GM21526 (cell line): Measurements from ENCODE around the gene RUNX2.

Experiments used
- ATAC-seq: cut with Tn5 transposase; IDR thresholded peaks from one replicate; pipeline ENCODE4 v1.9.1; 2021; ENCODE audit warnings: moderate library complexity; ENCODE audit not compliant: unreplicated experiment, low FRiP score

Gene RUNX2

GRCh38 chr6:45504947-45505346 lies 176.8 kb downstream of the RUNX2 start:
- ATAC-seq, result no peak

DNA sequence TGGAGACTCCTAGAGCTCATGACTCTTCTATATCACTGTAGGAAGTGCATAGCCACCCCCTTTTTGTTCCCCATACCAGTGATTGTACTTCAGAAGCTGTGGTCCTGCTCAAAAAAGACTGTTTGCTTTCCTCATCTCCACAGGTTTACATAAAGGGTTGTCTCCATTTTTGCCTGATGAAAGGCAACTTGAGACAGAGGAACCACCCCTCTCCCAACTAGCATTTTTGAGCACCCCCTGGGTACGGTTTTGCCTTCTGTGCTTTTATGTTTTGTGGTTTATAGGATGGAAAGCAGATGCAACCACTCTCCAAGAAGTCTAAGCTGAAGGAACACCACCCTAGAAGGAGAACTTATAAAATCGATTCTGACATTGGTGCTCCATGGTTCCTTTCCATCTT lies 177.3 kb downstream of the RUNX2 start:
- no peak for ATAC-seq

DNA sequence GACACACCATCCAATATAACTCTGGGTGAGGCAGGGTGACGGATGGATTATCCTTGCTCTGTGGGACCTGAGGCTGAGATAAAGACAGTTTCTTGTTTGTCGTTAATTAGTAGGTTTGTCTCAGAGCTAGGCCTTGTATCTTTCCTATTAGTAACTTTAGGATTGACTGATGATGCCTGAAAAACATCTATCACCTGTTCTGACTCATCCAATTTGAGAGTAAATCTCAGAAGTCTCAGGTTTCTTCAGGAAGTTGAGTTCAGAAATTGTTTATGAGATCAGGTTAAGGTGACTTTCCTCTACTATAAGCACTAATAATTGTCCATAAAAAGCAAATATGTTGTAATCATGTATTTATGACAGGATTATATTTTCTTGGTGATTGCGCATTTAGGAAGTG lies 179.1 kb downstream of the RUNX2 start:
- ATAC-seq, result no peak

DNA sequence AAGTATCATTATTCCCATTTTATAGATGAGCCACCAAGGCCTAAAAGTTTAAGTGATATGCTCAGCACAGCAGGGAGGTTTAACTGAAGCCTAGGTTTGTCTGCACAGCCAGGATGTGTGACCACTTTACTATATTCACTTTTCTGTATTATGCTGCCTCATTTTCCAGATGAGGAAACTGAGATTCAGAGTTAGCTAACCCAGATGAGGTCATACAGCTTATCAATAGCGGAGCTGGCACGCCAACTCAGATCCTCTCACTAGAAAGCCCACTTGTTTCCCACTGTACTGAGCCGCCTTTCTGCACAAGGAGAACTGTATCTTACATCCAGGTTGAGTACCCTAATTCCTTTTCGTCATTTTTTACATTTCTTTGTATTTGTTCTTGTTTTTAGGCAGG lies 181.3 kb downstream of the RUNX2 start:
- no peak for ATAC-seq

DNA sequence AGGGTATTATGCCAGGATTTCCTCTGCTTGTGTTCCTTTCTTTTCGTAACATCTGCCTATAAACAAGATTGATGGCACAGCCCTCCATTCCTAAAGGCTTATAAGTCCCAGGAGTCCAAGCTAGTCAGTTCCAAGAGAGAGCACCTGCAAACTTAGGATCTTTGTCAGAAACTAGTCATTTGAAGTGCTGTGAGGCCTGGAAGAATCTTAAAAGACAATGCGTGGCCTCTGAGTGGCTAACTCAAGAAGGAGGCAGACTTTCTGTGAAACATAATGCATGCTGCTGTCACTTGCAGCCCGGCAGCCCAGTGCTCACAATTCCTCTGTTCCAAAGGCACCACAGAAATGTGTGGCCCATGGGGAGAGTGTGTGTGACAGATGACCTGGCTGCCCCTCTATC lies 184.6 kb downstream of the RUNX2 start:
- ATAC-seq, result no peak

DNA sequence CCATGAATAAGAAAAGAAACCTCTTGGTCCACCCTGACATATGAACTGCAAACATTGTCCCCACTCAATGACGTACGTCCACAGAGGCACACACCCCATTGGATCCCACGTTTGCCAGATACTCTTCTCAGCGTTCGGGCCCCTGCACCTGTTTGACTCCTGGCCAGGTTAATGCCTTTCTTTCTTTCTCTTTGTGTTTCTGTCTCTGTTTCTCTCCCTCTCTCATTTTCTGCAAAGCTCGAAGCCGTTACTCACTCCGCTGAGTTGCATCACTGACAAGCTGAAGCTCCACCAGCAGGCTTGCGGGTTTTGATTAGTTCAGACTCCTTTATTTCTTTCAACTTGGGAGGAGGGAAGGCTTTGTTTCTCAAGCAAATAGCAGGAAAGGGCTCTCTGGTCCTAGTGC lies 185.1 kb downstream of the RUNX2 start:
- ATAC-seq, result no peak

- no peak for ATAC-seq
Observed at GRCh38 chr6:45513843-45514242, 185.7 kb downstream of the RUNX2 start.

GRCh38 chr6:45514454-45515230 lies 186.5 kb downstream of the RUNX2 start:
- ATAC-seq, result no peak

GRCh38 chr6:45518013-45518720 lies 190.0 kb downstream of the RUNX2 start:
- no peak for ATAC-seq

- no peak for ATAC-seq
Observed at GRCh38 chr6:45521226-45521625, 193.1 kb downstream of the RUNX2 start.

DNA sequence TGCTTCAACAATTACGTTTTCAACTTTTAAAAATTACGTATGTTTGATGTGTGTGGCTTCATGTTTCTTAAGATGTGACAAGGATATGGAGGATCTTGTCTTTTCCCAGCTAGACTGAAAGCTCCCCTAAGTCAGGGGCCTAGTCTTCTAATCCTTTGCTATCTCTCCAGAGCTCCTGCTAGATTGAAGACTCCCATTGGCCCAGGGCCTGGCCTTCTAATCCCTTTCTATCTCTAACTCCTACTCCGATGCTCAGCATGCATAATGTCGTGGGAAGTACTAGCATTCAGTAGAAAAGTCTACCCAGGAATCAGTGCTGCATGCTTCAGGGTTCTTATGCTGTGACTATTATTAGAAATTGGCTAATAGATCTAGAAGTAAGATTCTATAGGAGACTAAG lies 194.4 kb downstream of the RUNX2 start:
- ATAC-seq, result no peak

- ATAC-seq, result no peak
Observed at GRCh38 chr6:45527210-45527609, 199.1 kb downstream of the RUNX2 start.

DNA sequence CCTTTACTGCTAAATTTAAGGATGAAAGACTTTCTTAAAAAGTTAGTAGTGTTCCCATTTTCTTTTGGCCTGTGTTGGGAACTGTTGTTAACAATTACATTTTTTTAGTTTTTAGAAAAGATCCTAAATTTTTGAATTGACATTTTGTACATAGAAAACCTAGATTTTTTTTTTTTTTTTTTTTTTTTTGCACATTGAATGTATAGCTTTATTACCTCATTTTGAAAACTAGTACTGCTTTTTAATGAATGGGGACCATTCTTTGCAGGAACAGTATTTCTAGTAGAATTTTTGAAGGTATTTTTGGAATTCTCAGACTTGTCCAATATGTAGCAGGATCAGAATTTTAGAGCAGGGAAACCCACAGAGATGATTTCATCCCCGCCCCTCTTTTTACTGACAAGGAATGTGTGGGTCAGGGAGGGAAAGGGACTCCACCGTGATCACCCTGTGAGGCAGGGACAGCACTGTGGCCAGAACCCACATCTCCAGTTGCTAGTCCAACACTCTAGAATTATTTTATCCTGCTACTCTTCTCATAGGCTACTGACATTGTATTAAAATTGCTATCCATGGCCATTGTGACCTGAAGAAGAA lies 204.0 kb downstream of the RUNX2 start:
- ATAC-seq, result no peak

- ATAC-seq, result no peak
Observed at GRCh38 chr6:45532721-45533210, 204.6 kb downstream of the RUNX2 start.

DNA sequence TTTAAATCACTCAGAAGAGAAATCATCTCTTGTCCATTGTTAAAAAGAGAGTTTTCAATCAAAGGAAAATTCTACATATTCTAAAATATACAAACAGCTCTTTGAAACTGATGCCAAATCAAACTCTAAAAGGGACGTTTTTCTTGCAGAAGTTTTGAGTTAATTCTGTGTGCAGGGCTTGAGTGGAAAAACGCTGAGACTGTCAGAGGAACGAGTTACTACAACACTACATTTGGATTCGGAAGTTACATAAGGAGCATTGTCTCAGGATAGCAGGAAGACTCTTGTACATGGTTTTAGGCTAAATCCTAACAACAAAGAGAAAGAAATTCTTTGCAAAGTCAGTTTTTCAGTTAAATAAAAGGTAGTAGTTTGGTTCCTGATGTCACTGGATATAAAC lies 205.3 kb downstream of the RUNX2 start:
- no peak for ATAC-seq

GRCh38 chr6:45535933-45536332 lies 207.8 kb downstream of the RUNX2 start:
- ATAC-seq, result no peak

DNA sequence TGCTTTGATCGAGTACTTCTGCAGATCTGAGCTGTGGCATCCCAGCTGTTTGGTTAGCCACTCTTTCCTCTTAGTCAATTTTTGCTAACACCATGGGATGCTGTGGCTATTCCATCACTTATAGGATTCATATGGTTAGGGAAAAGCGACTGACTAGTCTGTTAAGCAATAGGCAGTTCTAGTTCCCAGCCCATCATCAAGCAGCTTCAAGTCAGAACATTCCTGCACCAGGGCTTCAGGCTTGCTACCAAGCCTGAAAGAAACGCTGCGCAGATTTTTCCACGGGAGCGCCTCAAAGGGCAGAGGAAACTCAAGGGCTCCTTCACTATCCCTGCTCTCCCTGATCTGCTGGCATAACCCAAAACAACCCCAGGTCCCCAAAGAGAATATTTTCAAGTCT lies 209.4 kb downstream of the RUNX2 start:
- no peak for ATAC-seq

DNA sequence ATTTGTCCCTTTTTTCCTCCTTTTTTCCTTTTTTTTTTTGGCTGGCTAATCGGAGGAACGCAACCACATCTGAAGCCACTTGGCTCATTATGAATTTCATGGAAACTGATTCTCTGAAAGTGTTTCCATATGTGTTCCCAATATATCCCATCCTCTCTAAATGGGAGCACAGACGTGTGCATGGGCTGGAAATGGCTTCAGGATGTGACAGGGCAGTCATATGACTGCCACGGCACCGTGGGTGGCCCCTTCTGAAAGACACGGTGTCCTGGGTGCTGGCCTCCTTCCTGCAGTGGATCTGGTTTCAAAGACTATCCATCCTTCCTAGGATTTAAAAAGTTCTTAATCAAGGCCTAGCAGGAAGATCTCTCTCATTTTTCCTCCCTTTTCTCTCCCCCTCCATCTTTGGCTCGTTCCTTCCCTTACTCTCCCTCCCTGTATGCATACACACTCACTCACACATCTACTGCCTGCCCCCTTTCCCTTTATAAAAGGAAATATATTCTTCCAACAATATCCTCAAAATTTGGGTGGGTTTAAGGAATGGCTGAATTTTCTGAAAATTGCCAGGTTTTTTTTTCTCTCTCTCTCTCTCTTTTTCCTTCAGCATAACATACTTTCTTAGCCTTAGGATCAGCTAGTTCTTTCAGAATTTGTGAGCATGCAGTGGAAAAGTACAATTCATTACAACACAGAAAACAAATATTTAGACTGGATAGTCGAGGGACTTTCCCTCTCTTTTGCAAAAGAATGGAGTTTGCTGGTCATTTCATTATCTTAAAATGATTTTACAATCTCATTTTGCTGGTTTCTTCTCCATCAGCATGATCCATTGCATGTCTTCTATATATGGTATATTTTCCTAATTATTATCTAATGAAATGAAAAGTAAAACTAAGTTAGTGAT lies 210.8 kb downstream of the RUNX2 start:
- no peak for ATAC-seq

DNA sequence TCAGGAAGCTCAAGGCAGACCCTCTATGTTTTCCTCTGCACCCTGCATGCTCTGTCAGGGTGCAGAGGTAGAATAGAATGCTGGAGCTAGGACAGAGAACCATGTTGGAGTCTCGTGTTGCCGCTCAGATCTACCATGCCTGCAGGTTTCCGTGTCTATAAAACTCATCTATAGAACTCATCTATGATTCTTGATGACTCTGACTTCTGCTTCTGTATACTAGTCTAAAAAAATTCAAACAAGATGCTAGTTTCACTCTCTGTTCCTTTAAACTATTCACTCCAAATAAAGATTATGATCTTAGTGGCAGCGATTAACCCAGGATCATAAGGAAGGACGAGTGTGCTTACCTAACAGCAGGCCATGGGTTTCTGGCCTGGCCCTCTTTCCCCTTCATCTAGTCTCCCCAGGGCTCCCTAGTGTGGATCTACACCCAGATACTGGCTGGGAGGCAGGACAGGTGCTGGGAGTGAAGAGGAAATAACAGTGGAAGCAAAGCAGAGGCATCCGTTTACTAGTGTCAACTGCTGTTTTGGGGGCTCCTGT lies 212.3 kb downstream of the RUNX2 start:
- no peak for ATAC-seq

DNA sequence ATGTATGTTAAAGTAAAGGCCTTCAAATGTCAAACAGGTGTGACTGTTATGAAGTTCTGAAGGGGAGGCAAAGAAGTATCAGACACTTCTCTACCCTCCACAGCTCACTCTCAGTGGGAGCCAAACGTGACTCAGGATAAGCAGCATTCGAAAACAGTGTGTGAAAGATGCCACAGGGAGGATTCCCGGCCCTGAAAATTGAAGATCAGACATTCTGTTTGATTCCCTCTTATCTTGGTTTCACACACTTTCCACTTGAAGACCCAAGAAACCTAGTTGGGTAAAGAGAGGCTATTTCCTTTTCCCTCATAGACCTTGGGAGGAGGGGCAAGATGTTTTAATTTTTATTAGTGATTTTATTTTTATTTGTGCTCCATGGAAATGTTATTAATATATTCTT lies 213.8 kb downstream of the RUNX2 start:
- ATAC-seq, result no peak
